ENCODE data around the gene RNF135. TPM values are rescaled to one million over a fixed set of nuclear protein-coding genes. Genes with fewer than 3 reads are reported as not detected.
A peak's percentile ranks its signal among the peaks of the same experiment; 100 is the strongest.
"Not testable (repeated sequence)": the region's sequence is repeated elsewhere in the genome, so short reads cannot be mapped to it uniquely, and the experiment has no call there.

Gene RNF135
- total and polyA plus RNA-seq, 4 experiments from 2014 or later: 3.9 to 10.5 (median 7.8) TPM

DNA sequence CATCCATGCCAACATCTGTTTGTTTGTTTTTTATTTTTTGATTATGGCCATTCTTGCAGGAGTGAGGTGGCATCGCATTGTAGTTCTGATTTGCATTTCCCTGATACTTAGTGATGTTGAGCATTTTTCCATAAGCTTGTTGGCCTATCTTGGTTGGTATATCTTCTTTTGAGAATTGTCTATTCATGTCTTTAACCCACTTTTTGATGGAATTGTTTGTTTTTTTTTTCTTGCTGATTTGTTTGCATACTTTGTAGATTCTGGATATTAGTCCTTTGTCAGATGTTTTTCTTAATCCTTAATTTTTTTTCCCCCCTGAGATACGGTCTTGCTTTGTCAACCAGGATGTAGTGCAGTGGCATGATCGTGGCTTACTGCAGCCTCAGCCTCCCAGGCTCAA, 43.0 kb downstream of the RNF135 start:
- H3K36me3 Mint-ChIP-seq: peaks cover 0 to 4% of the 10 kb centered on the region in 2 donors
- intact Hi-C loops (cut with micrococcal nuclease): no loop called here
- CTCF ChIA-PET (ENCODE audit: partially characterized antibody): interaction anchor here (5.6 kb wide), 1 partner anchor 202 kb away, joined by 44 read pairs; no protein-coding TSS in a partner anchor

DNA sequence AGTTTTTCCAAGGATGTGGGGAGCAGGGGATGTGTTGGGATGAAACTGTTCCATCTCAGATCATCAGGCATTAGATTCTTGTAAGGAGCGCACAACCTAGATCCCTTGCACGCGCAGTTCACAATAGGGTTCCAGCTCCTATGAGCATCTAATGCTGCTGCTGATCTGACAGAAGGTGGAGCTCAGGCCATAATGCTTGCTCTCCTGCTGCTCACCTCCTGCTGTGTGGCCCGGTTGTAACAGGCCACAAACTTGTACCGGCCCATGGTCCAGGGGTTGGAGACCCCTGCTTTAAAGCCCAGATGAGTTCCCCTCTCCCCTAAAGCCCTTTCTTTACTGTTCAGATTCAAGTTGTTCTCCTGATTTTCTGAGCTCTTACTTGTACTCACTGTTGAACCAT, 44.8 kb downstream of the RNF135 start:
- ChIA-PET POLR2A (ENCODE audit: partially characterized antibody) (no interaction called here), CTCF (ENCODE audit: partially characterized antibody) (interaction anchor here (5.6 kb wide), 1 partner anchor 200 kb away, joined by 44 read pairs; no protein-coding TSS in a partner anchor)
- no peaks in the 10 kb centered on the region for H3K27me3 Mint-ChIP-seq
- intact Hi-C loops (cut with micrococcal nuclease): no loop called here
- H3K36me3 ChIP-seq (ENCODE audit: insufficient read depth, low read length): no peaks in the 10 kb centered on the region
- H3K36me3 Mint-ChIP-seq: no peaks in the 10 kb centered on the region
- peaks cover 0 to 1% (median 0%) of the 10 kb centered on the region in 8 donors for H3K9me3 Mint-ChIP-seq
- H3K9me3 ChIP-seq (ENCODE audit: control insufficient read depth in 1 of 2, low read length in 2 of 2): no peaks in the 10 kb centered on the region
- H3K27ac Mint-ChIP-seq: no peak overlapping the region
- H3K4me3 ChIP-seq (ENCODE audit: low read length in 2 of 2): no peak overlapping the region
- H3K4me1 ChIP-seq (ENCODE audit: insufficient read depth, low read length): no peaks in the 10 kb centered on the region
- peaks cover 0 to 1% (median 0%) of the 10 kb centered on the region in 4 donors for H3K4me1 Mint-ChIP-seq
- no peak for DNase-seq
- no peak overlapping the region for H3K4me3 Mint-ChIP-seq
- no peaks in the 10 kb centered on the region for H3K27me3 ChIP-seq (ENCODE audit: insufficient read depth, low read length)
- no peak overlapping the region for H3K27ac ChIP-seq (ENCODE audit: low read depth, low read length)

More for the DNA sequence above, 43.0 kb downstream of the RNF135 start:
- no peaks in the 10 kb centered on the region for H3K9me3 ChIP-seq (ENCODE audit: control insufficient read depth in 1 of 2, low read length in 2 of 2)
- Mint-ChIP-seq H3K4me3 (no peak overlapping the region), H3K27ac (no peak overlapping the region), H3K27me3 (no peaks in the 10 kb centered on the region), H3K4me1 (peaks cover 6 to 11% (median 9%) of the 10 kb centered on the region in 4 donors), H3K9me3 (peaks cover 0 to 1% (median 0%) of the 10 kb centered on the region in 8 donors)
- no peaks in the 10 kb centered on the region for H3K4me1 ChIP-seq (ENCODE audit: insufficient read depth, low read length)
- no peak overlapping the region for H3K27ac ChIP-seq (ENCODE audit: low read depth, low read length)
- no peaks in the 10 kb centered on the region for H3K36me3 ChIP-seq (ENCODE audit: insufficient read depth, low read length)
- H3K4me3 ChIP-seq (ENCODE audit: low read length in 2 of 2): no peak overlapping the region
- H3K27me3 ChIP-seq (ENCODE audit: insufficient read depth, low read length): no peaks in the 10 kb centered on the region
- POLR2A ChIA-PET (ENCODE audit: partially characterized antibody): no interaction called here
- DNase-seq: no peak

DNA sequence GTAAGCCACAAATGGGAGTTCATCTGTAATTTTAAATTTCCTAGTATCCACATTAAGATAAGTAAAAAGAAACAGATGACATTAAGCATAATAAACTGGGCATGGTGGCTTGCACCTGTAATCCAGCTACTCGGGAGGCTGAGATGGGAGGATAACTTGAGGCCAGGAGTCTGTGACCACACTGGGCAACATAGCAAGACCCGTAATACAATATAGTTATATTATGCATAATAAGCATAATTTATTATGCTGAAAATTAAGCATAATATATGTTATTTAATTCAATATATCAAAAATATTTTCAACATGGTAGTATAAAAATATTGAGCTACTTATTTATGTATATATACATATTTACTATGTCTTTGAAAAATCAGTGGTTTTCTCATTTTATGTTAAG, 48.2 kb downstream of the RNF135 start:
- H3K4me1 Mint-ChIP-seq: no peaks in the 10 kb centered on the region
- no peaks in the 10 kb centered on the region for H3K4me1 ChIP-seq (ENCODE audit: insufficient read depth, low read length)
- no peaks in the 10 kb centered on the region for H3K27me3 Mint-ChIP-seq
- no peak for DNase-seq
- no peaks in the 10 kb centered on the region for H3K9me3 ChIP-seq (ENCODE audit: control insufficient read depth in 1 of 2, low read length in 2 of 2)
- H3K4me3 ChIP-seq (ENCODE audit: low read length in 2 of 2): no peak overlapping the region
- ChIA-PET POLR2A (ENCODE audit: partially characterized antibody) (no interaction called here), CTCF (ENCODE audit: partially characterized antibody) (no interaction called here)
- no peak overlapping the region for H3K27ac ChIP-seq (ENCODE audit: low read depth, low read length)
- peaks cover 0 to 2% of the 10 kb centered on the region in 2 donors for H3K36me3 Mint-ChIP-seq
- no peaks in the 10 kb centered on the region for H3K27me3 ChIP-seq (ENCODE audit: insufficient read depth, low read length)
- peaks cover 0 to 1% (median 0%) of the 10 kb centered on the region in 8 donors for H3K9me3 Mint-ChIP-seq
- H3K36me3 ChIP-seq (ENCODE audit: insufficient read depth, low read length): no peaks in the 10 kb centered on the region
- no peak overlapping the region for H3K4me3 Mint-ChIP-seq
- intact Hi-C loops (cut with micrococcal nuclease): no loop called here
- no peak overlapping the region for H3K27ac Mint-ChIP-seq

DNA sequence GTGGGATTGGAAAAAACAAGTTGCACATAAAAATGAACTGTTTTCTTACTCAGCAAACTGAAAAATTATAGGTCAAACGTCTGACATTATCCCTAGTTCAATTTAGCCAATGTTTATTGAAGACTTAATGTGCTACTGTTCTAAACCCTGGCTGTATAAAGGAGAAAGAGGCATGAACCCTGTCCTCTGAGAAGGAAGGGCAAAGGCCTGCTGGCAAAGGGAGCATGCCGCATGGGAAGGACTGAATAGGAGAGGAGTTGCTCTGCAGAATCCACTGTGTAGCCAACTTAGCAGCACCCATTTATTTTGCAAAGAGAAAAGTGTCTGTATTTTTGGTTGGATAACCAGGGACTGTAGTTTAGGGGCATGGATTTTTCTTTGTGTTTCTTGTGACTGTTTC, 52.3 kb downstream of the RNF135 start:
- H3K36me3 ChIP-seq (ENCODE audit: insufficient read depth, low read length); CTCF ChIA-PET (ENCODE audit: partially characterized antibody); H3K4me3 Mint-ChIP-seq; POLR2A ChIA-PET (ENCODE audit: partially characterized antibody); H3K27me3 Mint-ChIP-seq; H3K4me3 ChIP-seq (ENCODE audit: low read length in 2 of 2); H3K9me3 ChIP-seq (ENCODE audit: control insufficient read depth in 1 of 2, low read length in 2 of 2); H3K36me3 Mint-ChIP-seq; H3K27ac ChIP-seq (ENCODE audit: low read depth, low read length); H3K27me3 ChIP-seq (ENCODE audit: insufficient read depth, low read length); H3K4me1 ChIP-seq (ENCODE audit: insufficient read depth, low read length); H3K4me1 Mint-ChIP-seq; H3K9me3 Mint-ChIP-seq; intact Hi-C loops (cut with micrococcal nuclease); H3K27ac Mint-ChIP-seq; DNase-seq: not testable (repeated sequence)

DNA sequence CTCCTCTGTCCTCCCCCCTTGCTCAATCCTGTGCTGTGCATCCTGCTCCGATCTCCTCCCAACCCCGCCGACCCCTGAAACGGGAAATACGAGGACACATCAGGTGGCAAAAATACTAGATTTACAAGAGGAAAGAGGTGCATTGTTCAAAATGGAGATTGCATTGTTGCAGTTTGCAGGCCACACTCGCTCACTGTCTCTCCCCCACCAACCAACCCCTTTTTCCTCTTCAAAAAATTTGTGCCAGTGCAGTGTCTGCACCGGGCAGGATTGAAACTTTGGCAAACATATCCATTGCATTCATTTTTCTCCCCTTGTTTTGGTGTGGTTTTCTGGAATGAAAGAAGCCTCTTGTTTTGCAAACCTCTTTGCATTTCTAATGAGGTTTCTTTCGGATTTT, 61.0 kb downstream of the RNF135 start:
- H3K27ac Mint-ChIP-seq: no peak overlapping the region
- no peaks in the 10 kb centered on the region for H3K9me3 ChIP-seq (ENCODE audit: control insufficient read depth in 1 of 2, low read length in 2 of 2)
- no peaks in the 10 kb centered on the region for H3K4me1 ChIP-seq (ENCODE audit: insufficient read depth, low read length)
- ChIA-PET CTCF (ENCODE audit: partially characterized antibody) (no interaction called here), POLR2A (ENCODE audit: partially characterized antibody) (no interaction called here)
- no peak for DNase-seq
- intact Hi-C loops (cut with micrococcal nuclease): no loop called here
- H3K4me3 ChIP-seq (ENCODE audit: low read length in 2 of 2): no peak overlapping the region
- no peaks in the 10 kb centered on the region for H3K4me1 Mint-ChIP-seq
- H3K27me3 Mint-ChIP-seq: no peaks in the 10 kb centered on the region
- H3K9me3 Mint-ChIP-seq: no peaks in the 10 kb centered on the region
- H3K27ac ChIP-seq (ENCODE audit: low read depth, low read length): no peak overlapping the region
- H3K4me3 Mint-ChIP-seq: no peak overlapping the region
- no peaks in the 10 kb centered on the region for H3K27me3 ChIP-seq (ENCODE audit: insufficient read depth, low read length)
- no peaks in the 10 kb centered on the region for H3K36me3 ChIP-seq (ENCODE audit: insufficient read depth, low read length)
- peaks cover 11 to 15% of the 10 kb centered on the region in 2 donors for H3K36me3 Mint-ChIP-seq

DNA sequence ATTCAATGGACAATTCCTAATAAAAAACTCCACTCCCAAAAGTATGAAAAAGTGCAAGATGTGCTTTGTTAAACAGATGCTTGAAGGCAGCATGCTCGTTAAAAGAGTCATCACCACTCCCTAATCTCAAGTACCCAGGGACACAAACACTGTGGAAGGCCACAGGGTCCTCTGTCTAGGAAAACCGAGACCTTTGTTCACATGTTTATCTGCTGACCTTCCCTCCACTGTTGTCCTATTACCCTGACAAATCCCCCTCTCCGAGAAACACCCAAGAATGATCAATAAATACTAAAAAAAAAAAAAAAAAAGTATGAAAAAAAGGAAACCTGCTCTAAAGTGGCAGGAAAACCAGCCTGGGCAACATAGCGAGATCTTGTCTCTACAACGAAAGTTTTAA, 64.8 kb downstream of the RNF135 start:
- H3K4me1 ChIP-seq (ENCODE audit: insufficient read depth, low read length); POLR2A ChIA-PET (ENCODE audit: partially characterized antibody); H3K4me1 Mint-ChIP-seq; H3K27me3 Mint-ChIP-seq; H3K9me3 Mint-ChIP-seq; H3K4me3 Mint-ChIP-seq; H3K27me3 ChIP-seq (ENCODE audit: insufficient read depth, low read length); H3K4me3 ChIP-seq (ENCODE audit: low read length in 2 of 2); H3K36me3 ChIP-seq (ENCODE audit: insufficient read depth, low read length); CTCF ChIA-PET (ENCODE audit: partially characterized antibody); H3K9me3 ChIP-seq (ENCODE audit: control insufficient read depth in 1 of 2, low read length in 2 of 2); intact Hi-C loops (cut with micrococcal nuclease); H3K27ac ChIP-seq (ENCODE audit: low read depth, low read length); DNase-seq: not testable (repeated sequence)
- H3K27ac Mint-ChIP-seq: peak overlapping the region in 1 of 7 donors; percentile 36
- peaks cover 11 to 15% of the 10 kb centered on the region in 2 donors for H3K36me3 Mint-ChIP-seq

DNA sequence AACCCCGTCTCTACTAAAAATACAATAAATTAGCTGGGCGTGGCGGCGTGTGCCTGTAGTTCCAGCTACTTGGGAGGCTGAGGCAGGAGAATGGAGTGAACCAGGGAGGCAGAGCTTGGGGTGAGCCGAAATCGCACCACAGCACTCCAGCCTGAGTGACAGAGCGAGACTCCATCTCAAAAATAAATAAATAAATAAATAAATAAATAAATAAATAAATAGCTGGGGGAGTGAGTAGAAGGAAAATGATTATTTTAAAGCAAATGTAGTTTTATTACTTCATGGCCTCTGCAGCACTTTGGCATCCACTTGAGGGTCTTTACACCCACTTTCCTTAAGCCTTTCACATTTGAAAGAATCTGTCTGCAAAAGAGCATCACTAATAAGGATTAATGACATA, 70.0 kb downstream of the RNF135 start:
- POLR2A ChIA-PET (ENCODE audit: partially characterized antibody); DNase-seq; H3K4me1 Mint-ChIP-seq; H3K4me3 ChIP-seq (ENCODE audit: low read length in 2 of 2); H3K27ac Mint-ChIP-seq; H3K27me3 Mint-ChIP-seq; H3K36me3 ChIP-seq (ENCODE audit: insufficient read depth, low read length); CTCF ChIA-PET (ENCODE audit: partially characterized antibody); H3K9me3 Mint-ChIP-seq; H3K9me3 ChIP-seq (ENCODE audit: control insufficient read depth in 1 of 2, low read length in 2 of 2); H3K27ac ChIP-seq (ENCODE audit: low read depth, low read length); H3K4me1 ChIP-seq (ENCODE audit: insufficient read depth, low read length); intact Hi-C loops (cut with micrococcal nuclease); H3K4me3 Mint-ChIP-seq; H3K27me3 ChIP-seq (ENCODE audit: insufficient read depth, low read length); H3K36me3 Mint-ChIP-seq: not testable (repeated sequence)

DNA sequence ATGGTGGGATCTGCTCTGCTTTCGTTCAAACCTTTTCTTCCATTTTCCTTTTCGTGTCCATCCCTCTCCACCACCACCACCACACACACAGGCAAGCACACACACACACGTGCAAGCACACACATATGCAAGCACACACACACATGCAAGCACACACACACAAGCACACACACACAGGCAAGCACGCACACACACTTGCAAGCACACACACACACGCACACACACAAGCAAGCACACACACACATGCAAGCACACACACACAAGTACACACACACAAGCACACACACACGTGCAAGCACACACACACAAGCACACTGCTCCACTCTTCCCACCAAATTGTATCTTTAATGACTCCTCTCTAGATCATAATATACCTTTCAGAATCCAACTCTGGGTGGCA, 71.5 kb downstream of the RNF135 start:
- POLR2A ChIA-PET (ENCODE audit: partially characterized antibody); intact Hi-C loops (cut with micrococcal nuclease): not testable (repeated sequence)

More for the DNA sequence above, 71.5 kb downstream of the RNF135 start:
- H3K27me3 Mint-ChIP-seq; H3K4me1 Mint-ChIP-seq; H3K36me3 ChIP-seq (ENCODE audit: insufficient read depth, low read length); H3K4me1 ChIP-seq (ENCODE audit: insufficient read depth, low read length); H3K4me3 ChIP-seq (ENCODE audit: low read length in 2 of 2); H3K9me3 ChIP-seq (ENCODE audit: control insufficient read depth in 1 of 2, low read length in 2 of 2); H3K9me3 Mint-ChIP-seq; H3K27ac ChIP-seq (ENCODE audit: low read depth, low read length); H3K27ac Mint-ChIP-seq; H3K36me3 Mint-ChIP-seq; H3K4me3 Mint-ChIP-seq; CTCF ChIA-PET (ENCODE audit: partially characterized antibody); H3K27me3 ChIP-seq (ENCODE audit: insufficient read depth, low read length); DNase-seq: not testable (repeated sequence)

Data from CD4-positive, alpha-beta memory T cell (primary cell).